Measurements from ENCODE around the gene FAM216B.

GRCh38 chr13:42798118-42798517 is 16.7 kb downstream of the FAM216B start:
- no peak for TF ChIP-seq CTCF (IDR thresholded peaks at IDR 0.05)
- TF ChIP-seq POLR2A (IDR thresholded peaks at IDR 0.05), result no peak
